Ascending aorta (tissue), 2 donors: ENCODE data around the gene SLC9A4. TPM values are rescaled to one million over a fixed set of nuclear protein-coding genes. Genes with fewer than 3 reads are reported as not detected.

ENCODE experiments used
- DNase-seq, 2 donors: peaks; one replicate each; pipeline ENCODE4 v3.0.0-alpha.2; 2019; ENCODE audit warnings: low spot score in 2 of 2
- H3K27ac ChIP-seq, 2 donors: fragments of 200-600 bp; sonication (generic); one replicate each; pipeline ENCODE4 v1.5.1; 2016 to 2017; ENCODE audit warnings: mild to moderate bottlenecking in 1 of 2
- H3K27me3 ChIP-seq: fragments of 200-600 bp; sonication (generic); one replicate; pipeline ENCODE4 v1.5.1; 2017
- H3K36me3 ChIP-seq, 2 donors: fragments of 200-600 bp; sonication (generic); one replicate each; pipeline ENCODE4 v1.5.1; 2016
- H3K4me1 ChIP-seq, 2 donors: fragments of 200-600 bp; sonication (generic); one replicate each; pipeline ENCODE4 v1.5.1; 2016 to 2017; ENCODE audit warnings: mild to moderate bottlenecking in 1 of 2
- H3K4me3 ChIP-seq, 2 donors: fragments of 200-600 bp; sonication (generic); one replicate each; pipeline ENCODE4 v1.5.1; 2016 to 2017; ENCODE audit warnings: mild to moderate bottlenecking in 1 of 2
- H3K9me3 ChIP-seq, 2 donors: fragments of 200-600 bp; sonication (generic); one replicate each; pipeline ENCODE4 v1.5.1; 2016
- intact Hi-C: fragments of 100-400 bp; cut with DNase I; formaldehyde crosslinking; loops from one replicate; pipeline ENCODE4 v1.15.1; 2023
- total RNA-seq: library from RNA; depleted of rRNA; stranded (reverse); fragments of >200 nt; gene quantifications from one replicate; pipeline ENCODE4 v1.1.0, GENCODE V29; 2016
- TF ChIP-seq, protein P1 (sequence below), 3 experiments: fragments of 200-600 bp in 2 of 3; fragments of 450-650 bp in 1 of 3; sonication (generic) in 2 of 3; IDR thresholded peaks; one replicate each; pipeline ENCODE4 v1.5.1; 2016 to 2019; ENCODE audit warnings: antibody characterized with exemption in 3 of 3, mild to moderate bottlenecking in 1 of 3, moderate library complexity in 1 of 3

SLC9A4 gene
- total RNA-seq, 1 donor from 2014 or later: not detected

DNA sequence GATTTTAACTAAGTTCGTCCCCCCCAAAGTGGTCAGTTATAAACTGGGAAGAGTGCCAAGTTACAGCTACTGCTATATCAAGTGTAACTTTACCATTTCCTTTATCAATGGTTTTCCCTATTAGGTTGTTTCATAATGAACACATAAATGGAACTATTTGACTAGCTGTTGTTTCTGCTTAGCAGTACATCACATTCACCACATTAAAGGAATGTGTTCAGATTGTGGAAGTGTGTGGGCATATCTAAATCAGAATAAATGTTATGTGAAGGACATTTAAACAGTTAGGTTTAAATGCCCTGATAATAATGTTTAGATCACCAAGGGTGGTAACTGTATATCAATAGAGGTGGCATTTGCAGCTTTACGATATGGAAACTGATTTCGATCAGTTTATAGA lies 45.1 kb downstream of the SLC9A4 start:
- TF ChIP-seq, protein P1, sequence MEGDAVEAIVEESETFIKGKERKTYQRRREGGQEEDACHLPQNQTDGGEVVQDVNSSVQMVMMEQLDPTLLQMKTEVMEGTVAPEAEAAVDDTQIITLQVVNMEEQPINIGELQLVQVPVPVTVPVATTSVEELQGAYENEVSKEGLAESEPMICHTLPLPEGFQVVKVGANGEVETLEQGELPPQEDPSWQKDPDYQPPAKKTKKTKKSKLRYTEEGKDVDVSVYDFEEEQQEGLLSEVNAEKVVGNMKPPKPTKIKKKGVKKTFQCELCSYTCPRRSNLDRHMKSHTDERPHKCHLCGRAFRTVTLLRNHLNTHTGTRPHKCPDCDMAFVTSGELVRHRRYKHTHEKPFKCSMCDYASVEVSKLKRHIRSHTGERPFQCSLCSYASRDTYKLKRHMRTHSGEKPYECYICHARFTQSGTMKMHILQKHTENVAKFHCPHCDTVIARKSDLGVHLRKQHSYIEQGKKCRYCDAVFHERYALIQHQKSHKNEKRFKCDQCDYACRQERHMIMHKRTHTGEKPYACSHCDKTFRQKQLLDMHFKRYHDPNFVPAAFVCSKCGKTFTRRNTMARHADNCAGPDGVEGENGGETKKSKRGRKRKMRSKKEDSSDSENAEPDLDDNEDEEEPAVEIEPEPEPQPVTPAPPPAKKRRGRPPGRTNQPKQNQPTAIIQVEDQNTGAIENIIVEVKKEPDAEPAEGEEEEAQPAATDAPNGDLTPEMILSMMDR (IDR thresholded peaks at IDR 0.05): no peak
- Histone ChIP-seq H3K27ac (no peak overlapping the region), H3K27me3 (no peaks in the 10 kb centered on the region), H3K4me3 (no peak overlapping the region), H3K9me3 (no peaks in the 10 kb centered on the region), H3K4me1 (no peaks in the 10 kb centered on the region), H3K36me3 (no peaks in the 10 kb centered on the region)
- DNase-seq: no peak
- intact Hi-C loops: no loop called here

DNA sequence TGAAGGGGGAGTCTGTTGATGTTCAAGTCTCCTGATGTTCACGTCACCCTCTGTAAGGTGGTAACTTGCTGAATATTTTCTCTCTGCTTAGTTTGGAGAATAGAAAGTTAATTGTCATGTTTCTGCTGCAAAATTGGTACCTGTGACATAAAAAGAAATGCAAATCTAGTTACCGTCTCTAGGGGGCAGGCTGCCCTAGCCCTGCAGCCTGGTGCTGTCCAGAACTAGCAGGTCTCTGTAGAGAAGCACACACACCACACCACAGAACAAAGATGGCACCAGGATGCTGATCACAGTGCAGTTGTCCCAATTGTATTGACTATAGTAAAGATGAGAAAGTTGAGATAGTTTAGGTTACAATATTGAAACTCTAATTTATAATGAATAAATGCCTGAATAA lies 47.0 kb downstream of the SLC9A4 start:
- Histone ChIP-seq H3K27ac (no peak overlapping the region), H3K36me3 (no peaks in the 10 kb centered on the region), H3K27me3 (no peaks in the 10 kb centered on the region), H3K9me3 (no peaks in the 10 kb centered on the region), H3K4me1 (no peaks in the 10 kb centered on the region), H3K4me3 (no peak overlapping the region)
- no peak for DNase-seq
- intact Hi-C loops: no loop called here
- TF ChIP-seq, protein P1 (IDR thresholded peaks at IDR 0.05): peak in 2 of 3 experiments; percentile 18 to 40

DNA sequence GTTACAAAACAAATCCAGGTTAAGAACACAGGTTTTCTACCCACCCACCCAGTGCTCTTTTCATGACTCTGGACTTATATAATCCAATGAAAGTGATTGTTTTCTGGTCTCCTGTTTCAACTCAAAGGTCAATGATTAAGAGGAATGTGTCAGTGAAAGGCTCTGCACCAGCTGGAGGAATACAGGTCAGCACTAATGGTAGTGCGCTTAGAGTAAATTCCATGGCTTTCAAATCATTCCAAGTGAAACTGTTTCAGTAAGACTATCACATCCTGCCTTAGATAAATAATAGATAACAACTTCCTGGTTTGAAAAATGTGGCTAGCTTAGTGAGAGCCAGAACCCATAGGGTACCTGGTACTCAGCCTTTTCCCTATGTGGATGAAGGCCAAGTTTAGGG lies 47.8 kb downstream of the SLC9A4 start:
- H3K27ac ChIP-seq: no peak overlapping the region
- intact Hi-C loops: no loop called here
- H3K9me3 ChIP-seq: no peaks in the 10 kb centered on the region
- no peak overlapping the region for H3K4me3 ChIP-seq
- H3K27me3 ChIP-seq: no peaks in the 10 kb centered on the region
- no peaks in the 10 kb centered on the region for H3K4me1 ChIP-seq
- no peak for DNase-seq
- no peaks in the 10 kb centered on the region for H3K36me3 ChIP-seq
- TF ChIP-seq, protein P1 (IDR thresholded peaks at IDR 0.05): no peak

DNA sequence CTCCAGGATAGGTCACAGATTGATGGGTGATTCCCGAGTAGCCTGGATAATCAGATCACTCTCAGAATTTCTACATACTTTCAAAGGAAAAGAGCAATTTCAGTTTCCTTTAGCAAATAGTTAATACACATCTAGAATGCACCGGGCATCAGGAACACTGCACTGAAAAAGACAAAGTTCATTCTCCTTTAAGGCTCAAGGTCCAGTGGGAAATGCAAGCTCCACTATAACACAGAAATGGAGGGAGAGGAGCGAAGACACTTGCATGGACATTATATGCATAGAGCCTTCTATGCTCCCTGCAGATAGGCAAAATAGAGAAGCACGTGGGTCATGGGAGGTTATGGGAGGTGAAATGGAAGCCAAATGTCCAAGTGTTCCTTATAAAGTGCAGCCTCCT lies 49.1 kb downstream of the SLC9A4 start:
- H3K4me3 ChIP-seq: no peak overlapping the region
- no peaks in the 10 kb centered on the region for H3K4me1 ChIP-seq
- H3K9me3 ChIP-seq: no peaks in the 10 kb centered on the region
- H3K36me3 ChIP-seq: no peaks in the 10 kb centered on the region
- no peaks in the 10 kb centered on the region for H3K27me3 ChIP-seq
- DNase-seq: no peak
- no peak overlapping the region for H3K27ac ChIP-seq
- TF ChIP-seq, protein P1 (IDR thresholded peaks at IDR 0.05): no peak
- intact Hi-C loops: no loop called here

DNA sequence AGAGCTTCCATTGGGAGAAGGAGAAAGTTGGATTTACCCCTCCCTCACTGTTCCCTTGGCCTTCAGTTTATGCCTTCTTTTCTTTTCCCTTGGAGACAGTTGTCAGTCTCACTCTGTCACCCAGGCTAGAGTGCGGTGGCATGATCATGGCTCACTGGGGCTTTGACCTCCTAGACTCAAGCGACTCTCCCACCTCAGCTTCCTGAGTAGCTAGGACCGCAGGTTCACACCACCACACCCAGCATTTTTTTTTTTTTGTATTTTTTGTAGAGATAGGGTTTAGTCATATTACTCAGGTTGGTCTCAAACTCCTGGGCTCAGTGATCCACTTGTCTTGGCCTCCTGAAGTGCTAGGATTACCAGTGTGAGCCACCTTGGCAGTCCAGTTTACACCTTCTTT lies 49.9 kb downstream of the SLC9A4 start:
- intact Hi-C loops: no loop called here
- Histone ChIP-seq H3K27me3 (no peaks in the 10 kb centered on the region), H3K4me1 (no peaks in the 10 kb centered on the region), H3K4me3 (no peak overlapping the region), H3K36me3 (no peaks in the 10 kb centered on the region), H3K27ac (no peak overlapping the region), H3K9me3 (no peaks in the 10 kb centered on the region)
- TF ChIP-seq, protein P1 (IDR thresholded peaks at IDR 0.05): no peak
- no peak for DNase-seq

DNA sequence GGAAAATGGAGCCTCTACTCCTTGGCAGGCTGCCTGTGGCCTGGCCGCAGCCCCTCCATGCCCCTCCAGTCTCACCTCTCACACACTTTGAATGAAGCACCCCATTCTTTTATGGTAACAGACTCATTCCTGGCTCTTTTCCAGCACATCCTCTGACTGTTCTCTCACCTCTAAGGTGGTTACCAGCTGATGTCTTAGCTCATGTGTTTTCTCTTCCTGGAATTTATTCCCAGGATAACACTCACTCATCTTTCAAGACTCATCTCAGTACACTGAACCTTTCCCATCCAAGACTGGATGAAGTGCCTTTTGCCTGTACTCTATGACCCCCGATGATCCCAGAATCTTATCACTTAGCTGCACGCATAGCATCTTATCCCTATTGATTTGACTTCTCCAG lies 50.6 kb downstream of the SLC9A4 start:
- H3K27ac ChIP-seq: no peak overlapping the region
- no peak overlapping the region for H3K4me3 ChIP-seq
- TF ChIP-seq, protein P1 (IDR thresholded peaks at IDR 0.05): no peak
- no peaks in the 10 kb centered on the region for H3K27me3 ChIP-seq
- no peak for DNase-seq
- no peaks in the 10 kb centered on the region for H3K36me3 ChIP-seq
- intact Hi-C loops: no loop called here
- no peaks in the 10 kb centered on the region for H3K4me1 ChIP-seq
- H3K9me3 ChIP-seq: no peaks in the 10 kb centered on the region
